Gastroesophageal sphincter (tissue), 4 donors: ENCODE measurements around the gene MSMP. TPM values are rescaled to one million over a fixed set of nuclear protein-coding genes. Genes with fewer than 3 reads are reported as not detected.

Experiments used
- ATAC-seq: fragments of 150-250 bp; one replicate; pipeline ENCODE4 v1.9.1; 2016; ENCODE audit warnings: mild to moderate bottlenecking, moderate library complexity
- H3K27ac ChIP-seq, 4 donors: fragments of 200-600 bp; sonication (generic) in 3 of 4; 1 replicate in 3 of 4; 2 replicates in 1 of 4; pipeline ENCODE4 v1.5.1; 2016 to 2019
- H3K27me3 ChIP-seq: fragments of 200-600 bp; sonication (generic); one replicate; pipeline ENCODE4 v1.5.1; 2019
- H3K36me3 ChIP-seq, 2 donors: fragments of 200-600 bp; sonication (generic); one replicate each; pipeline ENCODE4 v1.5.1; 2019; ENCODE audit warnings: control low read depth in 1 of 2
- H3K4me1 ChIP-seq, 3 donors: fragments of 200-600 bp; sonication (generic); 1 replicate in 2 of 3; 2 replicates in 1 of 3; pipeline ENCODE4 v1.5.1; 2016 to 2019; ENCODE audit warnings: control low read depth in 2 of 3
- H3K4me3 ChIP-seq, 2 donors: fragments of 200-600 bp; sonication (generic); one replicate each; pipeline ENCODE4 v1.5.1; 2019; ENCODE audit warnings: mild to moderate bottlenecking in 1 of 2, moderate library complexity in 1 of 2
- H3K9me3 ChIP-seq, 3 donors: fragments of 200-600 bp; sonication (generic); one replicate each; pipeline ENCODE4 v1.5.1; 2017 to 2019; ENCODE audit warnings: control low read depth in 2 of 3
- EP300 ChIP-seq: sonication (generic); formaldehyde crosslinking; IDR thresholded peaks from one replicate; pipeline ENCODE4 v1.6.1; 2017; ENCODE audit warnings: antibody characterized with exemption, mild to moderate bottlenecking
- POLR2A ChIP-seq, 2 donors: fragments of 450-650 bp; IDR thresholded peaks; one replicate each; pipeline ENCODE4 v1.6.1; 2017; ENCODE audit warnings: antibody characterized with exemption in 2 of 2, mild to moderate bottlenecking in 2 of 2, moderate library complexity in 1 of 2
- POLR2AphosphoS5 ChIP-seq: sonication (generic); formaldehyde crosslinking; IDR thresholded peaks from one replicate; pipeline ENCODE4 v1.6.1; 2017; ENCODE audit warnings: antibody characterized with exemption
- WGBS, 2 donors: methylation state at CpG; one replicate each; pipeline ENCODE4 v1.1.5; 2018; ENCODE audit warnings: low coverage in 1 of 2; 5-methylcytosine and 5-hydroxymethylcytosine counted together
- total RNA-seq, 4 donors: library from RNA; depleted of rRNA; stranded (reverse); fragments of >200 nt; gene quantifications; one replicate each; pipeline ENCODE4 v1.1.0, GENCODE V29; 2016
- TF ChIP-seq, protein P1 (sequence below), 4 experiments: fragments of 200-600 bp in 2 of 4; fragments of 450-650 bp in 2 of 4; sonication (generic) in 1 of 4; IDR thresholded peaks; one replicate each; pipeline ENCODE4 v1.5.1; 2017 to 2019; ENCODE audit warnings: antibody characterized with exemption in 4 of 4, mild to moderate bottlenecking in 2 of 4, moderate library complexity in 2 of 4

MSMP gene
- total RNA-seq, 4 donors from 2014 or later: 2.0 TPM; not detected in 3

DNA sequence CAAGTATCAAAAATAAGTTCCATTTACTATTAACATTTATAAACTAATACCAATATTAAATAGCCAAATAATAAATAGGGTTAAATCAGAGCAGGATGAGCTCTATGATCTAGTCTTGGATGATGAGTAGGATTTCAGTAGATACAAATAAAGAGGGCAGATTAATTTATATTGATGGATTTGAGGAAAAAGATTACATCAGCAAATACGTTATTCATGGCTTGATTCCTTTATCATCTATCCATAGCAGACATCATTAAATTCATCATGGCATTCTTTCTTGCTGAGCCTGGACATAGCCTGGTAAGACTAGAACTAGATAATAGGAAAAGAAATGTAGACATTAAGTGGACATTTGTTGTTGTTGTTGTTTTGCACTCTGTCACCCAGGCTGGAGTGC, 13.4 kb upstream of the MSMP start:
- H3K27ac ChIP-seq: no peak overlapping the region
- no peak for ATAC-seq

DNA sequence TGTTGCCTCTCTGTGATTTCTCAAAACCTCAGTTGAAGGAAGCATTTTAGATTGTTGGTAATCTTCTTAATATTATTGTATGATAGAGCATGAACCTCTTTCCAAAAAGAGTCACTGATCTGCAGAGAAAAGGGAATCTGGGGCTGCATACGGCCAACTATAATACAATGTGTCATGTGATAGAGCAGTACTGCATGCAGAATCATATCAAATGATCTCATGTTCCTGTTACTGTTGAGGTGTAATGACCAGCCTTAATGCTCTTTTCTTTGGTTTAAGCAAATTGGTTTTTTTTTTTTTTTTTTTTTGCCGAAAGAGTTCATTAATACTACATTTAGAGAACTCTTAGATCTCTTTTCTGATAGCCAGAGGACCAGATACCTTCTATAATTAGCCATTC, 12.9 kb upstream of the MSMP start:
- TF ChIP-seq EP300: no peak
- no peak for TF ChIP-seq POLR2AphosphoS5
- TF ChIP-seq, protein P1, sequence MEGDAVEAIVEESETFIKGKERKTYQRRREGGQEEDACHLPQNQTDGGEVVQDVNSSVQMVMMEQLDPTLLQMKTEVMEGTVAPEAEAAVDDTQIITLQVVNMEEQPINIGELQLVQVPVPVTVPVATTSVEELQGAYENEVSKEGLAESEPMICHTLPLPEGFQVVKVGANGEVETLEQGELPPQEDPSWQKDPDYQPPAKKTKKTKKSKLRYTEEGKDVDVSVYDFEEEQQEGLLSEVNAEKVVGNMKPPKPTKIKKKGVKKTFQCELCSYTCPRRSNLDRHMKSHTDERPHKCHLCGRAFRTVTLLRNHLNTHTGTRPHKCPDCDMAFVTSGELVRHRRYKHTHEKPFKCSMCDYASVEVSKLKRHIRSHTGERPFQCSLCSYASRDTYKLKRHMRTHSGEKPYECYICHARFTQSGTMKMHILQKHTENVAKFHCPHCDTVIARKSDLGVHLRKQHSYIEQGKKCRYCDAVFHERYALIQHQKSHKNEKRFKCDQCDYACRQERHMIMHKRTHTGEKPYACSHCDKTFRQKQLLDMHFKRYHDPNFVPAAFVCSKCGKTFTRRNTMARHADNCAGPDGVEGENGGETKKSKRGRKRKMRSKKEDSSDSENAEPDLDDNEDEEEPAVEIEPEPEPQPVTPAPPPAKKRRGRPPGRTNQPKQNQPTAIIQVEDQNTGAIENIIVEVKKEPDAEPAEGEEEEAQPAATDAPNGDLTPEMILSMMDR (IDR thresholded peaks at IDR 0.05): no peak
- no peak for TF ChIP-seq POLR2A (IDR thresholded peaks at IDR 0.05)
- 61 to 66% methylated on average over 2 of the region's 2 CpGs for WGBS, 2 donors
- no peak for ATAC-seq
- Histone ChIP-seq H3K4me1 (peaks cover 7 to 23% (median 21%) of the 10 kb centered on the region in 3 donors), H3K27me3 (no peaks in the 10 kb centered on the region), H3K36me3 (no peaks in the 10 kb centered on the region), H3K27ac (no peak overlapping the region), H3K9me3 (no peaks in the 10 kb centered on the region), H3K4me3 (no peak overlapping the region)

More for the DNA sequence above, 13.4 kb upstream of the MSMP start:
- TF ChIP-seq POLR2A (IDR thresholded peaks at IDR 0.05): no peak
- TF ChIP-seq, protein P1 (IDR thresholded peaks at IDR 0.05): no peak
- TF ChIP-seq POLR2AphosphoS5: no peak
- no peak for TF ChIP-seq EP300
- no peaks in the 10 kb centered on the region for H3K9me3 ChIP-seq
- no peaks in the 10 kb centered on the region for H3K36me3 ChIP-seq
- WGBS, 2 donors: 88 to 95% methylated on average over 1 of the region's 1 CpG
- H3K4me1 ChIP-seq: peaks cover 7 to 26% (median 22%) of the 10 kb centered on the region in 3 donors
- H3K27me3 ChIP-seq: no peaks in the 10 kb centered on the region
- H3K4me3 ChIP-seq: no peak overlapping the region

DNA sequence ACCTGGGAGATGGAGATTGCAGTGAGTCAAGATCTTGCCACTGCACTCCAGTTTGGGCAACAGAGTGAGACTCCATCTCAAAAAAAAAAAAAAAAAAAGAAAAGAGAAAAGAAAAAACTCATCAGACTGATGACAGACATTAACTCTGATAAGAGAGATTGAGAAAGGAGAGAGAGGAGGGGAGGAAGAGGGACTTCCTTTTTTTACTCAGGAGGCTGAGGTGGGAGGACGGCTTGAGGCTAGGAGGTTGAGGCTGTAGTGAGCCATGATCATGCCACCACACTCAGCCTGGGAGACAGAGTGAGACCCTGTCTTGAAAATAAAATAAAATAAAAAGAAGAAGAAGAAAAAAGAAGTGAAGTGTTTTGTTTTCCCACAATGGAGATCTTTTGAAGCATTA, 9.7 kb upstream of the MSMP start:
- WGBS, 2 donors: 100% methylated on average over 1 of the region's 1 CpG
- H3K27me3 ChIP-seq: no peaks in the 10 kb centered on the region
- ATAC-seq: no peak
- H3K4me3 ChIP-seq: no peak overlapping the region
- H3K9me3 ChIP-seq: no peaks in the 10 kb centered on the region
- H3K27ac ChIP-seq: no peak overlapping the region
- TF ChIP-seq, protein P1 (IDR thresholded peaks at IDR 0.05): no peak
- TF ChIP-seq EP300: no peak
- no peak for TF ChIP-seq POLR2AphosphoS5
- no peak for TF ChIP-seq POLR2A (IDR thresholded peaks at IDR 0.05)
- peaks cover 0 to 8% (median 0%) of the 10 kb centered on the region in 3 donors for H3K4me1 ChIP-seq
- no peaks in the 10 kb centered on the region for H3K36me3 ChIP-seq

DNA sequence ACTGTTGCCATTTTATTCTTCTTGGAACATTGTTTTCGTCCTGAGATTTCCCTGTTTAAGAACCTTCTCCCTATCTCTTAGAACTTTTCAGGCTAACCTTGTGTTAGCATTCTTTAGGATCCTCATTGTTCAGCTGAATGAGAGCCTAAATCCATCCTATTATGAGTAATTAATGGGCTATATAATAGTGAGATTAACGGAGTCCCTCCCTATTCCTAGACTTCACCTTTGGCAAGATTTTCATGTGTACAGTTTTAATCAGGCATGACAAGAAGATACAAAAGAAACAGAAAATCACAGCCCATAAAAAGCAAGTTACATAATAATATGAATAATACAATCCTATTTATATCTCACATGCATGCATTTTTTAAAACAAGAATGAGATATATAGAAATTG, 9.1 kb upstream of the MSMP start:
- no peaks in the 10 kb centered on the region for H3K36me3 ChIP-seq
- H3K9me3 ChIP-seq: no peaks in the 10 kb centered on the region
- no peak overlapping the region for H3K4me3 ChIP-seq
- TF ChIP-seq POLR2A (IDR thresholded peaks at IDR 0.05): no peak
- ATAC-seq: no peak
- WGBS, 2 donors: 88 to 100% methylated on average over 1 to 2 of the region's 2 CpGs
- H3K27me3 ChIP-seq: no peaks in the 10 kb centered on the region
- no peak overlapping the region for H3K27ac ChIP-seq
- peaks cover 0 to 15% (median 5%) of the 10 kb centered on the region in 3 donors for H3K4me1 ChIP-seq

DNA sequence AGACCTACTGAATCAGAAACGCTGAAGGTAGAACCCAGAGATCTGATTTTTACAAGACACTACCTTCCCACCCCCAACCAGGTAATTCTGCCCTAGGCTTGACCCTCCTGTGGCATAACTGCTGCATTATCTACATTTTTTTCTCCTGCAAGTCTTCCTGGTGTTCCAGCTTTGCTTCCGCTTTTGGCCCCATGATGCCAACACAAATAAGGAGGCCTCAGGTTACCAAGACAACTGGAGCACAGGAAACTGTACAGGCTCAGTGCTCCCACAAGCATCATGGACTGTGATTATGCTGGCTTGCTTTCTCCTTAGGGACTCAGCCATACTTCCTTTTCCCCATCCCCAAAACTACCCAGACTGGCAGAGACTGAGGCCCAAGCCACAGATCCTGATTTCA, 6.6 kb upstream of the MSMP start:
- ATAC-seq: no peak
- Histone ChIP-seq H3K27ac (peak overlapping the region in 1 of 4 donors; percentile 6), H3K4me3 (no peak overlapping the region), H3K9me3 (no peaks in the 10 kb centered on the region), H3K36me3 (no peaks in the 10 kb centered on the region), H3K4me1 (peaks cover 0 to 38% (median 19%) of the 10 kb centered on the region in 3 donors), H3K27me3 (no peaks in the 10 kb centered on the region)
- 88 to 100% methylated on average over 2 of the region's 2 CpGs for WGBS, 2 donors
- TF ChIP-seq POLR2AphosphoS5 (no peak), EP300 (no peak), POLR2A (IDR thresholded peaks at IDR 0.05) (no peak)
- TF ChIP-seq, protein P1 (IDR thresholded peaks at IDR 0.05): no peak
